HCT116 (cell line): ENCODE results near the gene TENT4A. TPM values are rescaled to one million over a fixed set of nuclear protein-coding genes. Genes with fewer than 3 reads are reported as not detected.

ENCODE experiments used
- ATAC-seq: fragments of 200-7000 bp; cut with Tn5 transposase; 2 replicates; pipeline ENCODE4 v1.9.1; 2020; ENCODE audit warnings: mild to moderate bottlenecking, moderate library complexity
- BruUV-seq: library from RNA; stranded (reverse); fragments of 400-500 nt; replicated peaks from 2 replicates; lab custom pipeline; 2021; lab: Mats Ljungman, UMichigan
- CTCF ChIA-PET: fragments of 300-600 bp; sonication (Branson Sonifier 250); formaldehyde crosslinking; loops from one replicate; lab custom pipeline; 2021; ENCODE audit warnings: antibody characterized with exemption; lab: Charles Lee
- POLR2A ChIA-PET: fragments of 300-600, 350-600 bp; sonication (Branson Sonifier 250); formaldehyde crosslinking; loops from one replicate; lab custom pipeline; 2021; ENCODE audit warnings: antibody characterized with exemption; lab: Charles Lee
- RAD21 ChIA-PET, 2 experiments: fragments of 300-600 bp; sonication (Branson Sonifier 250); formaldehyde crosslinking; loops; one replicate each; lab custom pipeline; 2023; ENCODE audit warnings: low total read pairs in 2 of 2; ENCODE audit not compliant: uncharacterized antibody in 2 of 2, unreplicated experiment in 2 of 2, low non-redundant PET in 1 of 2; lab: Charles Lee
- DNase-seq: peaks from one replicate; pipeline ENCODE4 v3.0.0-alpha.2; 2010; ENCODE audit warnings: low read depth, low spot score
- H2AFZ ChIP-seq: fragments of 200-600 bp; shearing (Covaris generic), sonication (generic); 2 replicates; pipeline ENCODE4 v1.6.1; 2017; ENCODE audit warnings: low read depth, mixed run types, mixed read lengths, antibody characterized with exemption, low read length; ENCODE audit not compliant: poor library complexity, severe bottlenecking
- H3K27ac ChIP-seq: 2 replicates; pipeline ENCODE4 v1.5.1; 2012; ENCODE audit warnings: low read depth, low read length
- H3K27me3 ChIP-seq: fragments of 200-600 bp; sonication (generic); 2 replicates; pipeline ENCODE4 v1.6.1; 2016; ENCODE audit warnings: mixed run types, low read length, mixed read lengths; ENCODE audit not compliant: insufficient read depth
- H3K36me3 ChIP-seq, 2 experiments: fragments of 200-500 bp in 1 of 2; fragments of 200-600 bp in 1 of 2; sonication (Bioruptor generic) in 1 of 2; sonication (generic) in 1 of 2; 2 replicates each; pipeline versions ENCODE4 v1.5.1 to v1.6.1; 2014 to 2016; ENCODE audit warnings: low read length in 2 of 2, inconsistent platforms in 1 of 2, mixed read lengths in 1 of 2, mixed run types in 1 of 2; ENCODE audit not compliant: insufficient read depth in 2 of 2, control insufficient read depth in 1 of 2
- H3K4me1 ChIP-seq, 2 experiments: fragments of 200-600 bp in 1 of 2; sonication (generic) in 1 of 2; 2 replicates each; pipeline versions ENCODE4 v1.5.1 to v1.6.1; 2012 to 2017; ENCODE audit warnings: low read length in 2 of 2, inconsistent platforms in 1 of 2, mild to moderate bottlenecking in 1 of 2, mixed read lengths in 1 of 2, mixed run types in 1 of 2, moderate library complexity in 1 of 2; ENCODE audit not compliant: insufficient read depth in 2 of 2, control insufficient read depth in 1 of 2
- H3K4me2 ChIP-seq: fragments of 200-600 bp; sonication (generic); 2 replicates; pipeline ENCODE4 v1.6.1; 2017; ENCODE audit warnings: mixed run types, low read length, mixed read lengths
- H3K4me3 ChIP-seq, 2 experiments: fragments of 200-600 bp in 1 of 2; sonication (generic) in 1 of 2; replicated peaks in 1 of 2; 2 replicates each; pipeline ENCODE4 v1.5.1; 2011 to 2016; ENCODE audit warnings: low read length in 2 of 2, control low read depth in 1 of 2, low read depth in 1 of 2, mild to moderate bottlenecking in 1 of 2, mixed read lengths in 1 of 2, mixed run types in 1 of 2
- H3K79me2 ChIP-seq: fragments of 200-600 bp; sonication (generic); 2 replicates; pipeline ENCODE4 v1.6.1; 2017; ENCODE audit warnings: mild to moderate bottlenecking, mixed run types, low read length, moderate library complexity, mixed read lengths; ENCODE audit not compliant: insufficient read depth
- H3K9ac ChIP-seq: fragments of 200-600 bp; sonication (generic); 2 replicates; pipeline ENCODE4 v1.6.1; 2016; ENCODE audit warnings: low read length, mixed read lengths
- H3K9me2 ChIP-seq: fragments of 200-600 bp; sonication (generic), shearing (Covaris generic); 2 replicates; pipeline ENCODE4 v1.6.1; 2017; ENCODE audit warnings: mixed run types, mild to moderate bottlenecking, moderate library complexity; ENCODE audit not compliant: insufficient read depth
- H3K9me3 ChIP-seq, 2 experiments: fragments of 200-500 bp in 1 of 2; fragments of 200-600 bp in 1 of 2; sonication (Bioruptor generic) in 1 of 2; sonication (generic) in 1 of 2; 2 replicates each; pipeline ENCODE4 v1.6.1; 2014 to 2017; ENCODE audit warnings: low read length in 2 of 2, mixed read lengths in 2 of 2, inconsistent platforms in 1 of 2, low read depth in 1 of 2, mild to moderate bottlenecking in 1 of 2, mixed run types in 1 of 2, moderate library complexity in 1 of 2; ENCODE audit not compliant: control insufficient read depth in 1 of 2, insufficient read depth in 1 of 2
- H4K20me1 ChIP-seq: fragments of 200-600 bp; sonication (generic), shearing (Covaris generic); 2 replicates; pipeline ENCODE4 v1.6.1; 2017; ENCODE audit warnings: mixed run types, mild to moderate bottlenecking, moderate library complexity; ENCODE audit not compliant: insufficient read depth
- ATF3 ChIP-seq: IDR thresholded peaks from 2 replicates; pipeline ENCODE4 v1.6.1; 2012
- CEBPB ChIP-seq: IDR thresholded peaks from 2 replicates; pipeline ENCODE4 v1.6.1; 2012; ENCODE audit warnings: low read depth
- CTCF ChIP-seq, 3 experiments: fragments of 200-600 bp in 1 of 3; sonication (generic) in 1 of 3; IDR thresholded peaks in 2 of 3; conservative IDR thresholded peaks in 1 of 3; 2 replicates each; pipeline ENCODE4 v1.5.1; 2012 to 2017; ENCODE audit warnings: low read depth in 2 of 3, low read length in 2 of 3, antibody characterized with exemption in 1 of 3, borderline replicate concordance in 1 of 3, control low read depth in 1 of 3, mild to moderate bottlenecking in 1 of 3, mixed read lengths in 1 of 3, mixed run types in 1 of 3, moderate library complexity in 1 of 3; ENCODE audit not compliant: insufficient read depth in 1 of 3
- EGR1 ChIP-seq: IDR thresholded peaks from 2 replicates; pipeline ENCODE4 v1.6.1; 2012; ENCODE audit warnings: low read depth
- ELF1 ChIP-seq: IDR thresholded peaks from 2 replicates; pipeline ENCODE4 v1.6.1; 2012; ENCODE audit warnings: low read depth, borderline replicate concordance
- EZH2phosphoT487 ChIP-seq: fragments of 200-600 bp; IDR thresholded peaks from 2 replicates; pipeline ENCODE4 v1.6.1; 2018; ENCODE audit warnings: antibody characterized with exemption, borderline replicate concordance
- FOSL1 ChIP-seq: IDR thresholded peaks from 2 replicates; pipeline ENCODE4 v1.6.1; 2012; ENCODE audit warnings: low read depth
- POLR2AphosphoS5 ChIP-seq: IDR thresholded peaks from 2 replicates; pipeline ENCODE4 v1.6.1; 2011; ENCODE audit warnings: mild to moderate bottlenecking, low read depth, low read length, moderate library complexity
- RAD21 ChIP-seq: IDR thresholded peaks from 2 replicates; pipeline ENCODE4 v1.6.1; 2012; ENCODE audit warnings: low read depth, mild to moderate bottlenecking
- REST ChIP-seq: IDR thresholded peaks from 2 replicates; pipeline ENCODE4 v1.6.1; 2012; ENCODE audit warnings: low read depth
- SIN3A ChIP-seq: IDR thresholded peaks from 2 replicates; pipeline ENCODE4 v1.6.1; 2012; ENCODE audit warnings: low read depth
- SP1 ChIP-seq: IDR thresholded peaks from 2 replicates; pipeline ENCODE4 v1.6.1; 2012; ENCODE audit warnings: low read depth
- SRF ChIP-seq: IDR thresholded peaks from 2 replicates; pipeline ENCODE4 v1.6.1; 2012; ENCODE audit warnings: low read depth
- YY1 ChIP-seq: IDR thresholded peaks from 2 replicates; pipeline ENCODE4 v1.6.1; 2011; ENCODE audit warnings: low read length, low read depth, moderate library complexity, mild to moderate bottlenecking; ENCODE audit not compliant: insufficient replicate concordance; ENCODE audit errors: extremely low read depth
- ZBTB33 ChIP-seq: IDR thresholded peaks from 2 replicates; pipeline ENCODE4 v1.6.1; 2011; ENCODE audit warnings: mild to moderate bottlenecking, low read length, moderate library complexity; ENCODE audit not compliant: insufficient replicate concordance; ENCODE audit errors: extremely low read depth
- ZFX ChIP-seq: fragments of 450-650 bp; IDR thresholded peaks from 2 replicates; pipeline ENCODE4 v1.6.1; 2017
- ZNF274 ChIP-seq: fragments of 200-500 bp; sonication (Bioruptor generic); IDR thresholded peaks from 2 replicates; pipeline ENCODE4 v1.6.1; 2014; ENCODE audit warnings: mild to moderate bottlenecking, low read depth, low read length, inconsistent platforms
- intact Hi-C: fragments of 100-400 bp; cut with micrococcal nuclease; formaldehyde crosslinking; loops from 2 replicates; pipeline ENCODE4 v1.10.0; 2022
- total RNA-seq: library from RNA; stranded (reverse); gene quantifications from one replicate; pipeline ENCODE4 v1.2.1, GENCODE V29; 2021; ENCODE audit not compliant: unreplicated experiment

The TENT4A gene
- total RNA-seq, 1 experiment from 2014 or later: 39.8 TPM

GRCh38 chr5:6754766-6755165, 41.5 kb downstream of the TENT4A start (continued):
- TF ChIP-seq REST: no peak
- TF ChIP-seq, all 23 proteins: peak for 0

- ATAC-seq (no peak), DNase-seq (no peak)
- Histone ChIP-seq H2AFZ (no peak overlapping the region), H3K27me3 (no peaks in the 10 kb centered on the region), H3K9me2 (no peaks in the 10 kb centered on the region), H3K9ac (no peak overlapping the region), H3K36me3 (peaks cover 37 to 54% of the 10 kb centered on the region in 2 experiments), H3K27ac (no peak overlapping the region), H3K4me1 (peaks cover 0 to 8% of the 10 kb centered on the region in 2 experiments; a peak in 1 of 4 replicates), H4K20me1 (no peaks in the 10 kb centered on the region), H3K9me3 (no peaks in the 10 kb centered on the region), H3K4me3 (no peak overlapping the region), H3K4me2 (no peak overlapping the region), H3K79me2 (peaks cover 15% of the 10 kb centered on the region)
- ChIA-PET CTCF (no interaction called here), RAD21 (no interaction called here), POLR2A (no interaction called here)
- intact Hi-C loops: no loop called here
- TSS peak; percentile 14 for BruUV-seq
- no peak for TF ChIP-seq CEBPB
- TF ChIP-seq EGR1: no peak
- TF ChIP-seq SRF: no peak
- TF ChIP-seq POLR2AphosphoS5: no peak
- TF ChIP-seq SIN3A: no peak
- no peak for TF ChIP-seq RAD21
- no peak for TF ChIP-seq ZBTB33
- no peak for TF ChIP-seq ZNF274
- TF ChIP-seq YY1: no peak
- TF ChIP-seq FOSL1: no peak
- TF ChIP-seq ATF3: no peak
- no peak for TF ChIP-seq EZH2phosphoT487
- no peak for TF ChIP-seq SP1
- no peak for TF ChIP-seq CTCF (IDR thresholded peaks at IDR 0.05 in 2 of 3, conservative IDR thresholded peaks at IDR 0.05 in 1 of 3; ENCODE audit: borderline replicate concordance in 1 of 3, insufficient read depth in 1 of 3, low read depth in 2 of 3, low read length in 2 of 3)
- TF ChIP-seq ELF1: no peak
- TF ChIP-seq ZFX: no peak
Observed at GRCh38 chr5:6755519-6755918, 42.3 kb downstream of the TENT4A start.
